DMS53 treated with DMSO at 0.1 percent for 48 hours (cell line): ENCODE measurements around the gene CDCA5.

ENCODE experiments used
- DNase-seq: peaks from one replicate; lab custom pipeline; 2025; ENCODE audit not compliant: unreplicated experiment; lab: John Stamatoyannopoulos, UW

The CDCA5 gene

DNA sequence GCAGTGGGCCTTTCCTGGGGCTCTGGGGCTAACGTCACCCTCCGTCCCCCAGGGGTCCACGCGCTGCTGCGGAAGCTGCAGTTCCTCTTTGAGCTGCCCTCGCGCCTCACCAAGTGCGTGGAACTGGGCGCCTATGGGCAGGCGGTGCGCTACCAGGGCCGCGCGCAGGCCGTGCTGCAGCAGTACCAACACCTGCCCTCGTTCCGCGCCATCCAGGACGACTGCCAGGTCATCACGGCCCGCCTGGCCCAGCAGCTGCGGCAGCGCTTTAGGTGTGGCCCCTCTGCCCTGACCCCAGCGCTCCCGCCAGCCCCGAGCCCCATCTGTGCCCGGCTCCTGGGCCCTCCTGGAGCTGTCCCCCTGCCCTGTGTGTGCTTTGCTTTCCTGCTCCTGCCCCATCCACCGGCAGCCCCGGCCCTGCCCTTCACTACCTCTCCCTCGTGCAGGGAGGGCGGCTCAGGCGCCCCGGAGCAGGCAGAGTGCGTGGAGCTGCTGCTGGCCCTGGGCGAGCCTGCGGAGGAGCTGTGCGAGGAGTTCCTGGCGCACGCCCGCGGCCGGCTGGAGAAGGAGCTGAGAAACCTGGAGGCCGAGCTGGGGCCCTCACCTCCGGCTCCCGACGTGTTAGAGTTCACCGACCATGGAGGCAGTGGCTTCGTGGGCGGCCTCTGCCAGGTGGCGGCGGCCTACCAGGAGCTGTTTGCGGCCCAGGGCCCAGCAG, 24.1 kb upstream of the CDCA5 start:
- no peak for DNase-seq

DNA sequence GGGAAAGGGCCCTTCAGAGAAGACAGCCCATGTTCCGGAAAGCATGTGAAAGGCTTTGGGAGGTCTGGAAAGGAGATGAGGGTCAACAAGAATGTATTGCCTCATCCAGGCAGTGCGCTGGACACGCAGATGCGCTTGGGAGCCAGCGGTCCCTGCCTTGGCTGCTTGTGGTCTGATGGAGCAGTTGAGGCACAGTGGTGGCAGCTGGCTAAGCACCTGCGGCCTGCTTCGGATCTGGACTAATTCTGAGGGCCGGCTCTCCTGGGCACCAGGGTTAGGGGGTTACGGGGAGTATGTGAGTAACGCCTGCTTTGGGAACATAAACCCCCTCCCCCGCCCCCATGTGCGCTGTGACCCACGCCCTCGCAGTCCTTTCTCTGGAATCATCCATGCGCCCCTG, 23.2 kb upstream of the CDCA5 start:
- no peak for DNase-seq

DNA sequence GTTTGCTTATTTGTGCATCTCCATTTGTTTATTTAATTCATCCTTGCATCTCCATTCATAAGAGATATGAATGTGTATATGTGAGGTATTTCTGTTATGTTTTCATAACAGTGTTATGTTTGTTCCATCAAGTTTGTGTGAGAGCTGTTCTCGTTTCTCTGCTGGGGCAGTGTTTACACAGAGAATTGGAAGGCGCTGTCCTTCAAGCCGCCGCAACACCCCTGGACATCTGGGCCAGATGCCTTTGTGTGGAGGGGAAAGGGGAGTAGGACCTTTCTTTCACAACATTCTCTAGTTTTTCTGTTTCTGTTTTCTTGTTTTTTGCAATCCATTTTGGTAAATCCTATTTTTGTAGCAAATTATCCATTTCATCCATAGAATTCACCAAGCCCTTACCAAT, 20.8 kb upstream of the CDCA5 start:
- DNase-seq, result no peak

DNA sequence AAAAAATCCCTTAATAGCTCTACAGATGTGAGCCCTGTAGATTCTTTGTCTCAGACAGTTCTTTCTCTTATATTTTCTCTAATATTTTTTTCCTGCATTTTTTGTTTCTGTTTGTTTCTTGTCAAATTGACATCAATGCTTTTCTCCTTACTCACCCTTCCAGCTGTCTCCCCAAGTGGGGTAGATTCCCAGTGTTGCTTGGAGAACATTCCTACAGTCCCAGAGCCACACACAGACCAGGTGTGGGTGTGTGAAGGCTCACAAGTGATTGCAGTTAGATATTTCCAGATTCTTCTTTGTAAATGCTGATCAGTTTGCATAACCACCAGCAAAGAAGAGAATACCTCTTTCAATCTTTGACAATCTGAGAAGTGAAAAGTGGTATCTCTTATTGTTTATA, 19.6 kb upstream of the CDCA5 start:
- DNase-seq, result no peak

DNA sequence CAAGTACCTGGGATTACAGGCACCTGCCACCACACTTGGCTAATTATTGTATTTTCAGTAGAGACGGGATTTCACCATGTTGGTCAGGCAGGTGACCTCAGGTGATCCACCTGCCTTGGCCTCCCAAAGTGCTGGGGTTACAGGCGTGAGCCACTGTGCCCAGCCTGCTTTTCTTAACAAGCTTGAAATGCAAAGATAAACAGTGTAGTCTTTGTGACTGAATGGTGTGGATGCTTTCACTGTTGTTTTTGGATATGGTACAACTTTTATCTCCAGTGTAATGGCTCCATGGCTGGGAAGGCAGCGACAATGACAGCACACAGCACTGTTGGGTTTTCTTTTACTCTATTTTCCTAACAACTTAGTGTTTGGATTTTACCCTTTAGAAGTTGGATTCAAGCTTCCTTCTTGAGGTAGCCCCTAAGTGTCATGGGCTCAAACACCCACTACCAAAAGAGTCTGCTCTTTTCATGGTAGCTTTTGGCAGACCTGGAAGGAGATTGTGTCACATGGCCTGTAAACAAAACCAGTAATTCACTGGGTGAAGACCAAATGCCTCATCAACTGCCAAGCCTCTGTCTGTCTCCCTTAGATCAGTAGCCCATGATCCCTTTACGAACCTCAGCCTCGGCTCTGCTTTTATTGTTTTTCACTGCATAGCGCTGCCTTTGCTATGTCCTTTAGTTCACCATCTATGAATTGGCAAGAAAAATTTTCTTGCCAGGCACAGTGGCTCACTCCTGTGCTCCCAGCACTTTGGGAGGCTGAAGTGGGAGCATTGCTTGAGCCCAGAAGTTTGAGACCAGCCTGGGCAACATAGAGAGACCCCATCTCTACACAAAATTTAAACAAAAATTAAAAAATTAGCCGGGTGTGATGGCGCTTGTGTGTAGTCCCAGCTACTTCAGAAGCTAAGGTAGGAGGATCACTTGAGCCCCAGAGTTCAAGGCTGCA, 18.6 kb upstream of the CDCA5 start:
- DNase-seq, result no peak

DNA sequence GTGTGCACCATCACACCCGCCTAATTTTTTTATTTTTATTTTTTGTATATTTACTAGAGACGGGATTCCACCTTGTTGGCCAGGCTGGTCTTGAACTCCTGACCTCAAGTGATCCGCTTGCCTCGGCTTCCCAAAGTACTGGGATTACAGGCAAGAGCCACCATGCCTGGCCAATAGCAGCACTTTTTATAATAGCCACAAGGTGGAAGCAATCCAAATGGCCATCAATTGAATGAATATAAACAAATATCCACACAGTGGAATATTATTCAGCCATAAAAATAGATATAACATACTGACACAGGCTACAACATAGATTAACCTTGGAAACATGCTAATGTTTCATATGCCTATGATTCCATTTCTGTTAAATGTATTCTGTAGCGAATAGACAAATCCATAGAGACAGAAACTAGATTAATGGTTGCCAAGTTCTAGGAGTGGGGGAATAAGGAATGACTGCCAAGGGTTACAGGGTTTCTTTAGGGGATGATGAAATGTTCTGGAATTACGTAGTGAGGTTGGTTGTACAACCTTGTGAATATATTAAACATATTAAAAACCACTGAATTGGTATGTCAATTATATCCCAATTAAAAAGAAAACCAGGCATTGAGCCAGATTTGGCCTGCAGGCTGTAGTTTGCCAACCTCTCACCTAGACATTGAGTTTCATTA, 17.0 kb upstream of the CDCA5 start:
- DNase-seq, result no peak

DNA sequence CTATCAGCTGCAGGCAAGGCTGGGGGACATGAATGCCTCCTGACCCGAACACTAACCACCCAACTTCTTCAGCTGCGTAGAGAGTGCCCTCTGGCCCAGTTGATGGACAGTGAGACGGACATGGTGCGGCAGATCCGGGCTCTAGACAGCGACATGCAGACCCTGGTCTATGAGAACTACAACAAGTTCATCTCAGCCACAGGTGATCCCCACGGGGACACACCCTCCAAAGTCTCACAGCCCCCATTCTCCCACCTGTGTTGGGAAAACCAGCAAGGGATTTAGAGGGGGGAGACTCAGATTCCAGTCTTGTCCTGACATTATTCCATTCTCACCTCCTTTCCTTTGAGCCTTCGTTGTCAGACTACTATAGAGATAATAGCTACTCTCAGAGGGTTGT, 13.1 kb upstream of the CDCA5 start:
- DNase-seq, result no peak

DNA sequence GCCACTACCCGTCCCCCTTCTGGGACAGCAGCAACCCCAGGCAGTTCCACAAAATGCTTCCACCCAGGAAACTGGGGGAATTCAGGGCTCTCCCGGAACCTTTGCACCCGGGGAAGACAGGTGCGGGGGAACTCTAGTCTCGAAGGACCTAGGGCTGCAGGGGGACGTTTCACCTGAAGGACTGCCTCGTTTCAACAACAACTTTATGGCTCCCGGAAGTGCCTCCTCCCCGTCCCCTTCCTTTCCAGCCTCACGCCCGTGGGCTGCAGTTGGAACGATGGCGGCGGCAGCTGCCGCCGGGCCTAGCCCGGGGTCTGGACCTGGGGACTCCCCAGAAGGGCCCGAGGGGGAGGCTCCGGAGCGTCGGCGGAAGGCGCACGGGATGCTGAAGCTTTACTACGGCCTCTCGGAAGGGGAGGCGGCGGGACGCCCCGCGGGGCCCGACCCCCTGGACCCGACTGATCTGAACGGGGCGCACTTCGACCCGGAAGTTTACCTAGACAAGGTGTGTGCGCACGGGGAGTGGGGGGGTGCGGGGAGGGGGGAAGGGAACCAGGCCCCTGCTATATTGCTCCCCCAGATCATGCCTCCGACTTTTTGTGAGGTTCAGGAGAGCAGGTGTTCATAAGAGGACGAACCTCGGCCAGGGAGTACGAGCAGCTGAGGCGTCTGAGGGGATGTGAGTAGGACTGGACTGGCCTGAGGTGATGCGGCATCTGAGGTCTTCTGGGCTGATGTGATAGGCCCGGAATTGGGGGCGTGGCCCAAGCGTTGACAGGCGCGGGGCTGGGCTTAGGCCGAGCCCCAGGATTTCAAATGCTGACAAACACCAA, 12.3 kb upstream of the CDCA5 start, which contains the start of gene VPS51:
VPS51 (plus strand) TSS at position 241 of the 833 bp plus-strand sequence; CDS start at position 278, 37 bp downstream.
- peak; percentile 79 for DNase-seq

DNA sequence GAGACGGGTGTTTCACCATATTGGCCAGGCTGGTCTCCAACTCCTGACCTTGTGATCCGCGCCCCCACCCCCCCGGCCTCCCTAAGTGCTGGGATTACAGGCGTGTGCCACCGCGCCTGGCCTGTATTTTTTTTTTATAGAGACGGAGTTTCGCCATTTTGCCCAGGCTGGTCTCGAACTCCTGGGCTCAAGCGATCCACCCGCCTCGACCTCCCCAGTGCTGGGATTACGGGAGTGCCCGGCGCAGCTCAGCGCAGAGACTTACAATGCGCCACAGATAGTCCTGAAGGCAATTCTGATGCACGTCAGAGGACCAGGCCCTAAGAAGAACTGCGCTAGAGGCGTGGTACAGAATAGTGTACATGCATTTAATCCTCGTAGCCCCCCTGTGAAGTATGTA, 11.6 kb upstream of the CDCA5 start:
- DNase-seq, result no peak

DNA sequence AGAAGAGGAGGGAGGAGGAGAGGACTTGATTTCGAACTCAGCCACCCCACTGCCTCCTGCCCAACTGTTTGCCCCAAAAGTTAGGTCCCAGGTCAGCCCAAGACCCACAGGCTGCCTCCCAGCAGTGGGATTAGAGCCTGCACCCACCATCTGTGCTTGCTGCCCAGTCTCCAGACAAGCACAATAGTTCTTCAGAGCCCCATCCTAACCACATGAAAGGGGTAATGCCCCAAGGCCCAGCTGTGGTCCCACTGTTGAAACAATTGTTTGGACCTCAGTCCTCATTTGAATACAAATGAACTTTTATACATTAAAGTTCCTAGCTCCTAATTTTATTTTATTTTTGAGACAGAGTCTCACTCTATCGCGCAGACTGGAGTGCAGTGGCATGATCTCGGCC, 6.8 kb upstream of the CDCA5 start:
- DNase-seq, result no peak

DNA sequence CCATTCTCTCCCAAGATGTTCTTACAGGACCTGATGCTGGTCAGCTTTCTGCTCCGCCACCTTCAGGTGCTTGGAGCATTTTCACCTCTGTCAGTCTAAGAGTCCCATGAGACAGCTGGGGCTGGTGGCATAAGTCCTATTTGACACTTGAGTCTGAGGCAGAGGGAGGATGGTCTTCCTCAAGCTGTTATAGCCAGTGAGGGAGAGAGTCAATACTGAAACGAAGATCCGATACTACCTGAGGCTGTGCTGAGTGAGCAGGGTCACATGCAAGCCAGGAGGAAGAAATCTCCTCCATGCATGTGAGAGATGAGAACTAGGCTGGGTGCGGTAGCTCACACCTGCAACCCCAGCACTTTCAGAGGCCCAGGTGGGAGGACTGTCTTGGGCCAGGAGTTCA, 5.8 kb upstream of the CDCA5 start:
- no peak for DNase-seq

DNA sequence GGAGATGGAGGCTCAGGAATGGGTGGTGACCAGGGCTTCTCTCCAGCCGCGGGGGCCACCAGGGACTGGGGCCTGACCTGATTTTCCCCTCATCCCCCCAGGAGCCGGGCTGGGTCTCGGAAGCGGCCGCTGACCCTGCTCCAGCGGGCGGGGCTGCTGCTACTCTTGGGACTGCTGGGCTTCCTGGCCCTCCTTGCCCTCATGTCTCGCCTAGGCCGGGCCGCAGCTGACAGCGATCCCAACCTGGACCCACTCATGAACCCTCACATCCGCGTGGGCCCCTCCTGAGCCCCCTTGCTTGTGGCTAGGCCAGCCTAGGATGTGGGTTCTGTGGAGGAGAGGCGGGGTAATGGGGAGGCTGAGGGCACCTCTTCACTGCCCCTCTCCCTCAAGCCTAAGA, 4.0 kb upstream of the CDCA5 start:
- no peak for DNase-seq

DNA sequence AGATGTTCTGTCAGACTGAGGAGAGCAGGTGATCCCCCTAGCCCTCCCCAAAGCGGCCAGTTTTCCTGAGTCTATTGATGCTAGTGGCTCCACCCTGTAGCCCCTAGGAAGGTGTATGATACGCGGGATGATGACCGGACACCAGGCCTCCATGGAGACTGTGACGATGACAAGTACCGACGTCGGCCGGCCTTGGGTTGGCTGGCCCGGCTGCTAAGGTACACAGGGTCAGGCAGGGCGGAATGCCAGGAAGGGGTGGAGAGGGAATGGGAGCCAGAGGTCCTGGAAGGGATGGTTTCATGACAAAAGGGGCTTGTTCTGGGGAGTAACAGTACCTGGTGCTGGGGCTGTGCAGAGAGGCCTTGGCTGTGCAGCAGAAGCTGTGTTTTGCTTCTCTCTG, 3.4 kb upstream of the CDCA5 start:
- DNase-seq, result no peak

DNA sequence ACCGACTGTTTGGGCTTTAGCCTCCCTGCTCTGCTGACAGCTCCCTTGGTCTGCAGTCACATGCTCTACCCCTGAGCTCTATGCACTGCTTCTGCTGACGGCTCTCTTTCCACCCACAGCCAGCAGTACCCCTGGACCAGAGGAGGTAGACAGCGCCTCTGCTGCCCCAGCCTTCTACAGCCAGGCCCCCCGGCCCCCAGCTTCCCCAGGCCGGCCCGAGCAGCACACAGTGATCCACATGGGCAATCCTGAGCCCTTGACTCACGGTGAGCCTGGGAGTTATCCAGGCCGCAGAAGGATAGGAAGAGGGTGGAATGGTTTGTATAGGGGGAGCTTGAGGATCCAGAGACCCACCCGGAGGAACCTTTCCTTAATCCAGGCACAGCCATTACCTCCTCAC, 3.0 kb upstream of the CDCA5 start:
- DNase-seq, result no peak

DNA sequence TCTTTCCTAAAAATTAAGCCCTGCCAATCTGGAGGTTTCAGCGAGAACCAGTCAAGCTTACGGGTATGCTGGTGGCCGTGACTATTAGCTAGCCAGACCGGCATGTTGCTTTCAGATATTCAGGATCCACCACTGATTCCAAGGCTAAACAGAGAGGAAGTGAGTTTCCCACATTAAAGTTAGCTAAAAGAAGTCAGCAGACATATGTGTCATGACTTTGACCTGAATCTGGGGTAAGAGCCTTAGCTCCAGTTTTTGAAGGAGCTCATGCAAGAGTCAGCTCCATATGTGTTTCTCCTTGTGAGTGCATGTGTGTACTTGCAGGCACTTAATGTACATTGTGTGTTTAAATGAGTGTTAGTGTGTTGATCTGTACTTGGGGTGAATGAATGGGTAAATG, 1.6 kb upstream of the CDCA5 start:
- no peak for DNase-seq

DNA sequence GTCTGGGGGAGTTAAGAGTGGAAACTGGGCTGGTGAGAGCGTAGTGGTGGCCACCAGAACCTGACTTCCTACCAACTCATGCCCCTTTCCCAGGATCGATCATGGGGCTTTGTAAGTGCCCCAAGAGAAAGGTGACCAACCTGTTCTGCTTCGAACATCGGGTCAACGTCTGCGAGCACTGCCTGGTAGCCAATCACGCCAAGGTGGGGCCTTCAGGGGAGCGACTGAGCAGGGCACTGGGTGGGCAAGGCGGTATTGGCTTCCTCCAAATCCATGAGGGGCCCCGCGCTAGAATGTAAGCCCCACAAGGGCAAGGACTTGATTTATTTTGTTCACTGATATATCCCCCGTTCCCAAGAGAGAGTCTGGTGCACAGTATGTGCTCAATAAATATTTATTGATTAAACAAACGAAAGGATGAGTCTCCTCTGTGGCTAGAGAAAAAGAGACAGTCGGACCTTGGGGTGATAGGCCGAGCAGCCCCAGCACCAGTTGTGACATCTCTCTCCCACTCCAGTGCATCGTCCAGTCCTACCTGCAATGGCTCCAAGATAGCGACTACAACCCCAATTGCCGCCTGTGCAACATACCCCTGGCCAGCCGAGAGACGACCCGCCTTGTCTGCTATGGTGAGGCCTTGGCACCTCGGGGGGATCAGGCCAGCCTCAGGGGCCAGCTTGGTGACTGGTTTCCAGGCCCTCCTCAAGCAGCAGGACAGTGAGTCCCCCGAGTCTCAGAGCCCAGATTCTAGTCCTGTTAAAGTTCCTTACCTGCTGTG, 947 bp upstream of the CDCA5 start:
- DNase-seq, result no peak

DNA sequence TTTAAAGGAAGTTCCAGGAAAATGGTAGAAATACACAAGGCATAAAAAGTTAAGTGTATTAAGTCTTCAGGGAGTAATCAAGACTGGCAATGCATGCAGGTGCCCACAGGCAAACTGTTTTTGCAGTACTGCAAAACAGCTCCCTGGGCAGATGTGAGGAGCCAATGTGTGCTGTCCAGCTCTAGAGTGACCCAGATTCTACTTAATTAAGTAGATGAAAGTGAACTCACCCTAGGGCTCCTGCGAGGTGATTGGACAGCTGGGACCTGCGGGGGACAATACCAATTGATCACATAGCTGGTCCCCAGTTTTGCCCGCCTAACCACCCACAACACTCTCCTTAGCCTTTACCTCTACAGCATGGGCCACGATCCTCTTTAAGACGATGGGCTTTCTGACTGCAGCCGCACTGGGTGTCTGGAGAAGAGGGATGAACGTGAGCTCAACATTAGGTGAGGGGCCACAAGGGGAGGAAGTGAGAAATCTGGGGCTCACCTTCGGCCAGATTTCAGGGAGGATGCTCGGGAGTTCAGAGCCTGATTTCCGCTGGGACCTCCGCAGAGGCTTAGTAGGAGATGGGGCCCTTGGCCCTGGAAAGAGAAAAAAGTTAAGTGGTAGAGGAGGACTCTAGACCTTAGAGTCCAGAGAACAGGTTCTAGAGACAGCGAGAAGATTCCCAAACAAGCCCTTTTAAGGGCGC, 556 bp downstream of the CDCA5 start:
- DNase-seq, result no peak

DNA sequence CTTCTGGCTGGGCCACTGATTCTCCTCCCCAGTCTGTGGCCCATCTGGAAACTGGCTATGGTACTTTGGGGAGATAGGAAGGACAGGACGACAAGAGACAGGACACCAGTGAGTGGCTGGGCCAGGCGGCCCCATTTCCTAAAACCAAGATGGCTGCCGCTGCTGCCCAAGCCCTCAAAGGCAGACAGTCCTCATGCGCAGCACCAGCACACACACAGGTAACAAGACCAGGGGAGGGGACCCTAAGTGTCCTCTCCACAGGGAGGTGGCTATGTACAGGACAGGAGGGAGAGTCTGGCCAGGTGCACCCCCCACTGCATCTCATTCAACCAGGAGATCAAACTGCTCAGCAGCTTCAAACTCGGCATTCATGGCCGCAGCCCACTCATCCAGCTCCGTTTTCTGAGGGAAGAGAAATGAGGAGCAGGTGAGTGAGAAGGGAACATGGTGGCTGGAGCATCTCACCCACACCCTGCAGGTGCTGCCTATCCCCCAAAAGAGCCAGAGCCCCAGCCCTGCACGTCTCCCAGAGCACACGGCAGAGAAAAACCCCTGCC, 5.0 kb downstream of the CDCA5 start:
- DNase-seq, result no peak

DNA sequence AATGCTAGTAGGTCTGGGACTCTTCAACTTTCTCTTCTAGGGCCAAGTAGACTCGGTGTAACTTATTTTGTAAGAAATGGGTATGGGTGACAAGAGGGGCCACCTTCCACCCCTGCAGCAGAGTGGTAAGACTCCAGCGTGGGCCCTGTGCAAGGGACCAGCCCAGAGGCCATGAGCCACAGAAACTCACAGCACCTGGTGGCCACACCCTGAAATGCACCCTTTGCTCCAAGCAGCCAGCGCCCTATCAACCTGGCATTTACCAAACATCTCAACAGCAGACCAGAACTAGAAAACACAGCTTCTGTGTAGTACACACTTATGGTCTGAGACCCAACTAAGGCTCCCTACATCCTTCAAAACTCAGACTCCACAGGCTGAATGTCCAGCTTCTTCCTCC, 5.7 kb downstream of the CDCA5 start:
- DNase-seq, result no peak
